IPS-NIHi7 (cell line): ENCODE measurements around the gene FAM107A.

Experiments
- DNase-seq: peaks from one replicate; pipeline ENCODE4 v3.0.0; 2012; ENCODE audit warnings: mixed read lengths; ENCODE audit errors: extremely low spot score

The FAM107A gene

GRCh38 chr3:58519668-58520402 lies 57.4 kb downstream of the FAM107A start:
- peak; percentile 6 for DNase-seq

- DNase-seq, result no peak
Measured at GRCh38 chr3:58518291-58518789, 58.9 kb downstream of the FAM107A start.

- DNase-seq, result no peak
Measured at GRCh38 chr3:58514405-58514804, 62.8 kb downstream of the FAM107A start.
